ENCODE results near the gene LGR5.

The LGR5 gene

GRCh38 chr12:71438670-71439361 is 782 bp upstream of the LGR5 start:
- DNase-seq (ENCODE audit: low read depth in 2 of 3, low spot score in 1 of 3): no peak

GRCh38 chr12:71439362-71439612 is 311 bp upstream of the LGR5 start:
- no peak for DNase-seq (ENCODE audit: low read depth in 2 of 3, low spot score in 1 of 3)

GRCh38 chr12:71440345-71440762 is 756 bp downstream of the LGR5 start:
- no peak for DNase-seq (ENCODE audit: low read depth in 2 of 3, low spot score in 1 of 3)

GRCh38 chr12:71440763-71441748 is 1.5 kb downstream of the LGR5 start:
- no peak for DNase-seq (ENCODE audit: low read depth in 2 of 3, low spot score in 1 of 3)

GRCh38 chr12:71441836-71442566 is 2.4 kb downstream of the LGR5 start:
- no peak for DNase-seq (ENCODE audit: low read depth in 2 of 3, low spot score in 1 of 3)

- DNase-seq (ENCODE audit: low read depth in 2 of 3, low spot score in 1 of 3): no peak
Measured at GRCh38 chr12:71442567-71442931, 3.0 kb downstream of the LGR5 start.

GRCh38 chr12:71445071-71445470 is 5.5 kb downstream of the LGR5 start:
- DNase-seq (ENCODE audit: low read depth in 2 of 3, low spot score in 1 of 3): no peak

GRCh38 chr12:71447691-71448132 is 8.1 kb downstream of the LGR5 start:
- DNase-seq (ENCODE audit: low read depth in 2 of 3, low spot score in 1 of 3): no peak

GRCh38 chr12:71448150-71448581 is 8.6 kb downstream of the LGR5 start:
- DNase-seq (ENCODE audit: low read depth in 2 of 3, low spot score in 1 of 3): no peak

GRCh38 chr12:71449373-71450070 is 9.9 kb downstream of the LGR5 start:
- no peak for DNase-seq (ENCODE audit: low read depth in 2 of 3, low spot score in 1 of 3)

GRCh38 chr12:71452006-71452405 is 12.4 kb downstream of the LGR5 start:
- no peak for DNase-seq (ENCODE audit: low read depth in 2 of 3, low spot score in 1 of 3)

- DNase-seq (ENCODE audit: low read depth in 2 of 3, low spot score in 1 of 3): no peak
Measured at GRCh38 chr12:71455028-71455737, 15.6 kb downstream of the LGR5 start.

- DNase-seq (ENCODE audit: low read depth in 2 of 3, low spot score in 1 of 3): no peak
Measured at GRCh38 chr12:71456316-71456715, 16.7 kb downstream of the LGR5 start.

GRCh38 chr12:71456990-71457389 is 17.4 kb downstream of the LGR5 start:
- DNase-seq (ENCODE audit: low read depth in 2 of 3, low spot score in 1 of 3): no peak

- no peak for DNase-seq (ENCODE audit: low read depth in 2 of 3, low spot score in 1 of 3)
Measured at GRCh38 chr12:71460318-71460717, 20.7 kb downstream of the LGR5 start.

GRCh38 chr12:71460850-71461609 is 21.4 kb downstream of the LGR5 start:
- no peak for DNase-seq (ENCODE audit: low read depth in 2 of 3, low spot score in 1 of 3)

- DNase-seq (ENCODE audit: low read depth in 2 of 3, low spot score in 1 of 3): no peak
Measured at GRCh38 chr12:71461787-71462328, 22.3 kb downstream of the LGR5 start.

- no peak for DNase-seq (ENCODE audit: low read depth in 2 of 3, low spot score in 1 of 3)
Measured at GRCh38 chr12:71465796-71466195, 26.2 kb downstream of the LGR5 start.

GRCh38 chr12:71469258-71469750 is 29.7 kb downstream of the LGR5 start:
- no peak for DNase-seq (ENCODE audit: low read depth in 2 of 3, low spot score in 1 of 3)
